Measurements from ENCODE around the gene ZNRF4.

The ZNRF4 gene

GRCh38 chr19:5418677-5419076 is 36.5 kb upstream of the ZNRF4 start:
- H3K4me2 ChIP-seq (ENCODE audit: low read length), result no peak overlapping the region
- no peaks in the 10 kb centered on the region for H3K27me3 ChIP-seq (ENCODE audit: insufficient read depth, low read length, poor library complexity)
- H2BK5ac ChIP-seq (ENCODE audit: low read length), result no peak overlapping the region
- H3K4me3 ChIP-seq (ENCODE audit: low read length), result no peak overlapping the region
- H3K79me2 ChIP-seq (ENCODE audit: control insufficient read depth, insufficient read depth, low read length), result no peaks in the 10 kb centered on the region
- no peak overlapping the region for H2BK120ac ChIP-seq (ENCODE audit: low read depth, low read length)
- no peaks in the 10 kb centered on the region for H3K79me1 ChIP-seq (ENCODE audit: low read length)
- no peak overlapping the region for H4K8ac ChIP-seq (ENCODE audit: low read depth, low read length)
- H3K9ac ChIP-seq (ENCODE audit: low read length), result no peak overlapping the region
- no peak overlapping the region for H3K18ac ChIP-seq (ENCODE audit: low read length)
- no peaks in the 10 kb centered on the region for H3K4me1 ChIP-seq (ENCODE audit: control insufficient read depth, low read depth, low read length)
- no peak overlapping the region for H2BK15ac ChIP-seq (replicated peaks; ENCODE audit: low read depth)
- H3K56ac ChIP-seq (ENCODE audit: low read length), result no peak overlapping the region
- no peaks in the 10 kb centered on the region for H3K36me3 ChIP-seq (ENCODE audit: control insufficient read depth, insufficient read depth, low read length)
- DNase-seq, result no peak
- H3K27ac ChIP-seq (ENCODE audit: low read depth, low read length), result no peak overlapping the region
- H3K4ac ChIP-seq (ENCODE audit: low read depth, low read length), result no peak overlapping the region
- no CpG with 5 or more reads among the region's 6 CpGs for WGBS (ENCODE audit: extremely low coverage, insufficient coverage, low lambda C conversion rate)
- H3K23ac ChIP-seq (ENCODE audit: low read length), result no peak overlapping the region
- no peak overlapping the region for H4K5ac ChIP-seq (ENCODE audit: low read length)
- H2AK5ac ChIP-seq (ENCODE audit: low read length), result no peak overlapping the region

GRCh38 chr19:5420953-5421352 is 34.3 kb upstream of the ZNRF4 start:
- Histone ChIP-seq H4K8ac (ENCODE audit: low read depth, low read length) (no peak overlapping the region), H4K5ac (ENCODE audit: low read length) (no peak overlapping the region), H3K4ac (ENCODE audit: low read depth, low read length) (no peak overlapping the region), H3K36me3 (ENCODE audit: control insufficient read depth, insufficient read depth, low read length) (no peaks in the 10 kb centered on the region), H3K4me1 (ENCODE audit: control insufficient read depth, low read depth, low read length) (no peaks in the 10 kb centered on the region), H3K23ac (ENCODE audit: low read length) (no peak overlapping the region), H2BK120ac (ENCODE audit: low read depth, low read length) (no peak overlapping the region), H3K27ac (ENCODE audit: low read depth, low read length) (no peak overlapping the region), H2BK5ac (ENCODE audit: low read length) (no peak overlapping the region), H3K18ac (ENCODE audit: low read length) (no peak overlapping the region), H3K4me2 (ENCODE audit: low read length) (no peak overlapping the region), H3K27me3 (ENCODE audit: insufficient read depth, low read length, poor library complexity) (no peaks in the 10 kb centered on the region), H3K9ac (ENCODE audit: low read length) (no peak overlapping the region), H3K79me1 (ENCODE audit: low read length) (no peaks in the 10 kb centered on the region), H2AK5ac (ENCODE audit: low read length) (no peak overlapping the region), H3K79me2 (ENCODE audit: control insufficient read depth, insufficient read depth, low read length) (no peaks in the 10 kb centered on the region), H3K56ac (ENCODE audit: low read length) (no peak overlapping the region), H3K4me3 (ENCODE audit: low read length) (no peak overlapping the region), H2BK15ac (replicated peaks; ENCODE audit: low read depth) (no peak overlapping the region)
- DNase-seq, result no peak
- no CpG with 5 or more reads among the region's 7 CpGs for WGBS (ENCODE audit: extremely low coverage, insufficient coverage, low lambda C conversion rate)

GRCh38 chr19:5423567-5424125 is 31.6 kb upstream of the ZNRF4 start:
- Histone ChIP-seq H3K27me3 (ENCODE audit: insufficient read depth, low read length, poor library complexity) (no peaks in the 10 kb centered on the region), H3K9ac (ENCODE audit: low read length) (no peak overlapping the region), H3K79me1 (ENCODE audit: low read length) (no peaks in the 10 kb centered on the region), H4K8ac (ENCODE audit: low read depth, low read length) (no peak overlapping the region), H3K4me3 (ENCODE audit: low read length) (no peak overlapping the region), H2BK5ac (ENCODE audit: low read length) (no peak overlapping the region), H3K23ac (ENCODE audit: low read length) (no peak overlapping the region), H3K18ac (ENCODE audit: low read length) (no peak overlapping the region), H3K4ac (ENCODE audit: low read depth, low read length) (no peak overlapping the region), H3K27ac (ENCODE audit: low read depth, low read length) (no peak overlapping the region), H2AK5ac (ENCODE audit: low read length) (no peak overlapping the region), H3K4me2 (ENCODE audit: low read length) (no peak overlapping the region), H4K5ac (ENCODE audit: low read length) (no peak overlapping the region), H3K79me2 (ENCODE audit: control insufficient read depth, insufficient read depth, low read length) (no peaks in the 10 kb centered on the region), H2BK120ac (ENCODE audit: low read depth, low read length) (no peak overlapping the region), H3K36me3 (ENCODE audit: control insufficient read depth, insufficient read depth, low read length) (no peaks in the 10 kb centered on the region), H3K56ac (ENCODE audit: low read length) (no peak overlapping the region), H2BK15ac (replicated peaks; ENCODE audit: low read depth) (no peak overlapping the region), H3K4me1 (ENCODE audit: control insufficient read depth, low read depth, low read length) (no peaks in the 10 kb centered on the region)
- DNase-seq, result no peak
- WGBS (ENCODE audit: extremely low coverage, insufficient coverage, low lambda C conversion rate), result no CpG with 5 or more reads among the region's 1 CpG

- H3K18ac ChIP-seq (ENCODE audit: low read length), result no peak overlapping the region
- no peak for DNase-seq
- no peak overlapping the region for H3K4me2 ChIP-seq (ENCODE audit: low read length)
- no peak overlapping the region for H2BK5ac ChIP-seq (ENCODE audit: low read length)
- H2BK120ac ChIP-seq (ENCODE audit: low read depth, low read length), result no peak overlapping the region
- no peaks in the 10 kb centered on the region for H3K36me3 ChIP-seq (ENCODE audit: control insufficient read depth, insufficient read depth, low read length)
- H4K5ac ChIP-seq (ENCODE audit: low read length), result no peak overlapping the region
- no peak overlapping the region for H3K23ac ChIP-seq (ENCODE audit: low read length)
- H3K4me1 ChIP-seq (ENCODE audit: control insufficient read depth, low read depth, low read length), result no peaks in the 10 kb centered on the region
- no peak overlapping the region for H4K8ac ChIP-seq (ENCODE audit: low read depth, low read length)
- no peaks in the 10 kb centered on the region for H3K27me3 ChIP-seq (ENCODE audit: insufficient read depth, low read length, poor library complexity)
- H2BK15ac ChIP-seq (replicated peaks; ENCODE audit: low read depth), result no peak overlapping the region
- no CpG with 5 or more reads among the region's 12 CpGs for WGBS (ENCODE audit: extremely low coverage, insufficient coverage, low lambda C conversion rate)
- H3K9ac ChIP-seq (ENCODE audit: low read length), result no peak overlapping the region
- no peak overlapping the region for H3K4ac ChIP-seq (ENCODE audit: low read depth, low read length)
- H3K56ac ChIP-seq (ENCODE audit: low read length), result no peak overlapping the region
- H3K27ac ChIP-seq (ENCODE audit: low read depth, low read length), result no peak overlapping the region
- H3K79me2 ChIP-seq (ENCODE audit: control insufficient read depth, insufficient read depth, low read length), result no peaks in the 10 kb centered on the region
- H3K79me1 ChIP-seq (ENCODE audit: low read length), result no peaks in the 10 kb centered on the region
- H3K4me3 ChIP-seq (ENCODE audit: low read length), result no peak overlapping the region
- no peak overlapping the region for H2AK5ac ChIP-seq (ENCODE audit: low read length)
Measured at GRCh38 chr19:5424192-5424973, 30.8 kb upstream of the ZNRF4 start.

- no peak overlapping the region for H3K18ac ChIP-seq (ENCODE audit: low read length)
- H2BK15ac ChIP-seq (replicated peaks; ENCODE audit: low read depth), result no peak overlapping the region
- H3K27me3 ChIP-seq (ENCODE audit: insufficient read depth, low read length, poor library complexity), result no peaks in the 10 kb centered on the region
- no peak overlapping the region for H2BK5ac ChIP-seq (ENCODE audit: low read length)
- H3K9ac ChIP-seq (ENCODE audit: low read length), result no peak overlapping the region
- H2BK120ac ChIP-seq (ENCODE audit: low read depth, low read length), result no peak overlapping the region
- H2AK5ac ChIP-seq (ENCODE audit: low read length), result no peak overlapping the region
- H4K5ac ChIP-seq (ENCODE audit: low read length), result no peak overlapping the region
- WGBS (ENCODE audit: extremely low coverage, insufficient coverage, low lambda C conversion rate), result no CpG with 5 or more reads among the region's 1 CpG
- no peak overlapping the region for H3K4ac ChIP-seq (ENCODE audit: low read depth, low read length)
- H3K56ac ChIP-seq (ENCODE audit: low read length), result no peak overlapping the region
- no peak overlapping the region for H3K4me3 ChIP-seq (ENCODE audit: low read length)
- H3K36me3 ChIP-seq (ENCODE audit: control insufficient read depth, insufficient read depth, low read length), result no peaks in the 10 kb centered on the region
- H3K4me1 ChIP-seq (ENCODE audit: control insufficient read depth, low read depth, low read length), result no peaks in the 10 kb centered on the region
- H4K8ac ChIP-seq (ENCODE audit: low read depth, low read length), result no peak overlapping the region
- no peaks in the 10 kb centered on the region for H3K79me1 ChIP-seq (ENCODE audit: low read length)
- no peak overlapping the region for H3K23ac ChIP-seq (ENCODE audit: low read length)
- no peak for DNase-seq
- H3K4me2 ChIP-seq (ENCODE audit: low read length), result no peak overlapping the region
- no peaks in the 10 kb centered on the region for H3K79me2 ChIP-seq (ENCODE audit: control insufficient read depth, insufficient read depth, low read length)
- no peak overlapping the region for H3K27ac ChIP-seq (ENCODE audit: low read depth, low read length)
Measured at GRCh38 chr19:5425260-5425659, 30.0 kb upstream of the ZNRF4 start.

- Histone ChIP-seq H3K4me1 (ENCODE audit: control insufficient read depth, low read depth, low read length) (no peaks in the 10 kb centered on the region), H3K79me1 (ENCODE audit: low read length) (no peaks in the 10 kb centered on the region), H3K4ac (ENCODE audit: low read depth, low read length) (no peak overlapping the region)
Measured at GRCh38 chr19:5430237-5430636, 25.0 kb upstream of the ZNRF4 start.

More at GRCh38 chr19:5430237-5430636, 25.0 kb upstream of the ZNRF4 start:
- H3K4me3 ChIP-seq (ENCODE audit: low read length), result no peak overlapping the region
- no peaks in the 10 kb centered on the region for H3K27me3 ChIP-seq (ENCODE audit: insufficient read depth, low read length, poor library complexity)
- H3K4me2 ChIP-seq (ENCODE audit: low read length), result no peak overlapping the region
- no peak overlapping the region for H3K18ac ChIP-seq (ENCODE audit: low read length)
- no peak overlapping the region for H2BK5ac ChIP-seq (ENCODE audit: low read length)
- H2BK120ac ChIP-seq (ENCODE audit: low read depth, low read length), result no peak overlapping the region
- no peaks in the 10 kb centered on the region for H3K36me3 ChIP-seq (ENCODE audit: control insufficient read depth, insufficient read depth, low read length)
- no peaks in the 10 kb centered on the region for H3K79me2 ChIP-seq (ENCODE audit: control insufficient read depth, insufficient read depth, low read length)
- no peak overlapping the region for H3K23ac ChIP-seq (ENCODE audit: low read length)
- no peak overlapping the region for H3K9ac ChIP-seq (ENCODE audit: low read length)
- H3K27ac ChIP-seq (ENCODE audit: low read depth, low read length), result no peak overlapping the region
- H4K5ac ChIP-seq (ENCODE audit: low read length), result no peak overlapping the region
- H3K56ac ChIP-seq (ENCODE audit: low read length), result no peak overlapping the region
- DNase-seq, result peak; percentile 23
- no peak overlapping the region for H4K8ac ChIP-seq (ENCODE audit: low read depth, low read length)
- H2AK5ac ChIP-seq (ENCODE audit: low read length), result no peak overlapping the region
- H2BK15ac ChIP-seq (replicated peaks; ENCODE audit: low read depth), result no peak overlapping the region
- no CpG with 5 or more reads among the region's 10 CpGs for WGBS (ENCODE audit: extremely low coverage, insufficient coverage, low lambda C conversion rate)
